GM23338 (cell line): ENCODE data around the gene PRKAA1. TPM values are rescaled to one million over a fixed set of nuclear protein-coding genes. Genes with fewer than 3 reads are reported as not detected.

Experiments used
- ATAC-seq: fragments of 200-7000 bp; cut with Tn5 transposase; 3 replicates; pipeline ENCODE4 v1.9.1; 2020
- DNase-seq: peaks from one replicate; pipeline ENCODE4 v3.0.0-alpha.2; 2015; ENCODE audit warnings: low spot score
- H2AFZ ChIP-seq: fragments of 200-600 bp; sonication (generic); 2 replicates; pipeline ENCODE4 v1.8.0; 2016; ENCODE audit warnings: antibody characterized with exemption, mild to moderate bottlenecking, moderate library complexity
- H3F3A ChIP-seq: fragments of 200-600 bp; sonication (generic); replicated peaks from 2 replicates; pipeline ENCODE4 v1.8.0; 2017; ENCODE audit warnings: antibody characterized with exemption, mixed run types, low read depth
- H3K27ac ChIP-seq: fragments of 200-600 bp; sonication (generic); 2 replicates; pipeline ENCODE4 v1.6.1; 2016; ENCODE audit warnings: low read depth
- H3K27me3 ChIP-seq: fragments of 200-600 bp; sonication (generic); 2 replicates; pipeline ENCODE4 v1.8.0; 2016; ENCODE audit warnings: mild to moderate bottlenecking, mixed run types, moderate library complexity; ENCODE audit not compliant: insufficient read depth
- H3K36me3 ChIP-seq: fragments of 200-600 bp; sonication (generic); 2 replicates; pipeline ENCODE4 v1.8.0; 2016; ENCODE audit warnings: mild to moderate bottlenecking; ENCODE audit not compliant: insufficient read depth
- H3K4me1 ChIP-seq: fragments of 200-600 bp; sonication (generic); 2 replicates; pipeline ENCODE4 v1.8.0; 2016; ENCODE audit warnings: mild to moderate bottlenecking, moderate library complexity; ENCODE audit not compliant: insufficient read depth
- H3K4me2 ChIP-seq: fragments of 200-600 bp; sonication (generic); 2 replicates; pipeline ENCODE4 v1.7.1; 2017; ENCODE audit warnings: mixed run types
- H3K4me3 ChIP-seq: fragments of 200-600 bp; sonication (generic); 2 replicates; pipeline ENCODE4 v1.6.1; 2016; ENCODE audit warnings: mixed run types
- H3K79me2 ChIP-seq: fragments of 200-600 bp; sonication (generic); replicated peaks from 2 replicates; pipeline ENCODE4 v1.8.0; 2017; ENCODE audit warnings: mild to moderate bottlenecking; ENCODE audit not compliant: insufficient read depth
- H3K9me2 ChIP-seq: fragments of 200-600 bp; sonication (generic); 2 replicates; pipeline ENCODE4 v1.8.0; 2017; ENCODE audit not compliant: insufficient read depth
- H4K20me1 ChIP-seq: fragments of 200-600 bp; sonication (generic); replicated peaks from 2 replicates; pipeline ENCODE4 v1.8.0; 2017; ENCODE audit warnings: mild to moderate bottlenecking; ENCODE audit not compliant: insufficient read depth
- H3K27ac Mint-ChIP-seq: 2 replicates; pipeline ENCODE4 v1.8.0; 2020; ENCODE audit warnings: inconsistent platforms, mild to moderate bottlenecking, moderate library complexity, mixed read lengths
- H3K27me3 Mint-ChIP-seq: 3 replicates; pipeline ENCODE4 v1.8.0; 2022; ENCODE audit warnings: low read depth, mild to moderate bottlenecking, moderate library complexity, mixed read lengths, inconsistent platforms; ENCODE audit not compliant: insufficient read depth, poor library complexity
- H3K36me3 Mint-ChIP-seq: 3 replicates; pipeline ENCODE4 v1.8.0; 2021; ENCODE audit warnings: low read depth, mild to moderate bottlenecking, inconsistent platforms, moderate library complexity, mixed read lengths
- H3K4me1 Mint-ChIP-seq: 3 replicates; pipeline ENCODE4 v1.8.0; 2020; ENCODE audit warnings: mild to moderate bottlenecking, inconsistent platforms, mixed read lengths
- H3K4me3 Mint-ChIP-seq: 3 replicates; pipeline ENCODE4 v1.8.0; 2021; ENCODE audit warnings: moderate library complexity, mild to moderate bottlenecking, inconsistent platforms, mixed read lengths
- H3K9me3 Mint-ChIP-seq: 3 replicates; pipeline ENCODE4 v1.8.0; 2020; ENCODE audit warnings: moderate library complexity, mild to moderate bottlenecking, inconsistent platforms, mixed read lengths
- CREB1 ChIP-seq: fragments of 250-450 bp; sonication (Bioruptor Pico); IDR thresholded peaks from 2 replicates; pipeline ENCODE4 v1.5.0; 2020; ENCODE audit warnings: low read depth, mild to moderate bottlenecking, moderate library complexity
- EZH2 ChIP-seq: fragments of 200-600 bp; sonication (generic); IDR thresholded peaks from one replicate; pipeline ENCODE4 v1.8.0; 2017; ENCODE audit warnings: antibody characterized with exemption, mild to moderate bottlenecking, low read depth; ENCODE audit not compliant: unreplicated experiment
- EZH2phosphoT487 ChIP-seq: fragments of 200-600 bp; sonication (generic); IDR thresholded peaks from one replicate; pipeline ENCODE4 v1.8.1; 2018; ENCODE audit warnings: antibody characterized with exemption; ENCODE audit not compliant: unreplicated experiment
- ZNF114 ChIP-seq: fragments of 250-450 bp; sonication (Bioruptor Pico); IDR thresholded peaks from 2 replicates; pipeline ENCODE4 v1.5.0; 2020; ENCODE audit warnings: mild to moderate bottlenecking, moderate library complexity
- ZNF331 ChIP-seq: fragments of 250-450 bp; sonication (Bioruptor Pico); IDR thresholded peaks from 2 replicates; pipeline ENCODE4 v1.5.0; 2020; ENCODE audit warnings: low read depth, mild to moderate bottlenecking, moderate library complexity
- polyA plus RNA-seq: library from polyadenylated mRNA; unstranded; fragments of >200 nt; fragmentation: Nextera tagmentation; extraction: Ambion mirVana; gene quantifications from 2 replicates; pipeline ENCODE4 v1.2.1, GENCODE V29; 2016
- total RNA-seq: library from RNA; depleted of rRNA; stranded (reverse); fragments of >200 nt; shearing (Covaris generic); gene quantifications from 2 replicates; pipeline ENCODE4 v1.2.3, GENCODE V29; 2014
- TF ChIP-seq, protein P1 (sequence below): fragments of 250-450 bp; sonication (Bioruptor Pico); IDR thresholded peaks from 2 replicates; pipeline ENCODE4 v1.5.0; 2020; ENCODE audit warnings: mild to moderate bottlenecking, moderate library complexity

The PRKAA1 gene
- total and polyA plus RNA-seq, 2 experiments from 2014 or later, result 10.3 to 35.0 TPM

DNA sequence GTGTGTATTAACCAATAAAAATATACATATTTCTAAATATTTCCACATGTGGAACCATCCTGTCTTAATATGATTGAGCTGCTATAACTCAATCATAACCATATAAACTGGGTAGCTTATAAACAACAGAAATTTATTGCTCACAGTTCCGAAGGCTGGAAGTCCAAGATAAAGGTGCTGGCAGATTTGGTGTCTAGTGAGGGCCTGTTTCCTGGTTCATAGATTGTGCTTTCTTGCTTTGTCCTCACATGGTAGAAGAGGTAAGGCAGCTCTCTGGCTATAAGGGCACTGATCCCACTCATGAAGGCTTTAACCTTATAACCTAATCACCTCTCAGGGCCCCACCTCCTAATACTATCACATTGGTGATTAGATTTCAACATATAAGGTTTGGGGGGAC lies 14.0 kb upstream of the PRKAA1 start:
- no peak for DNase-seq
- Mint-ChIP-seq H3K27me3 (peaks cover 2% of the 10 kb centered on the region), H3K27ac (no peak overlapping the region), H3K36me3 (no peaks in the 10 kb centered on the region), H3K9me3 (no peaks in the 10 kb centered on the region), H3K4me1 (peaks cover 11% of the 10 kb centered on the region; the same call in 2 of the 3 replicates), H3K4me3 (no peak overlapping the region)
- Histone ChIP-seq H2AFZ (no peak overlapping the region), H3K4me3 (no peak overlapping the region), H3F3A (no peaks in the 10 kb centered on the region), H3K4me1 (peaks cover 4% of the 10 kb centered on the region; the same call in 1 of the 2 replicates), H3K27ac (no peak overlapping the region), H3K4me2 (no peak overlapping the region), H3K9me2 (no peaks in the 10 kb centered on the region), H3K36me3 (no peaks in the 10 kb centered on the region), H3K27me3 (no peaks in the 10 kb centered on the region), H3K79me2 (no peaks in the 10 kb centered on the region), H4K20me1 (no peaks in the 10 kb centered on the region)
- ATAC-seq, result no peak
- TF ChIP-seq CREB1 (CRISPR knock-in tag), result no peak
- TF ChIP-seq, protein P1, sequence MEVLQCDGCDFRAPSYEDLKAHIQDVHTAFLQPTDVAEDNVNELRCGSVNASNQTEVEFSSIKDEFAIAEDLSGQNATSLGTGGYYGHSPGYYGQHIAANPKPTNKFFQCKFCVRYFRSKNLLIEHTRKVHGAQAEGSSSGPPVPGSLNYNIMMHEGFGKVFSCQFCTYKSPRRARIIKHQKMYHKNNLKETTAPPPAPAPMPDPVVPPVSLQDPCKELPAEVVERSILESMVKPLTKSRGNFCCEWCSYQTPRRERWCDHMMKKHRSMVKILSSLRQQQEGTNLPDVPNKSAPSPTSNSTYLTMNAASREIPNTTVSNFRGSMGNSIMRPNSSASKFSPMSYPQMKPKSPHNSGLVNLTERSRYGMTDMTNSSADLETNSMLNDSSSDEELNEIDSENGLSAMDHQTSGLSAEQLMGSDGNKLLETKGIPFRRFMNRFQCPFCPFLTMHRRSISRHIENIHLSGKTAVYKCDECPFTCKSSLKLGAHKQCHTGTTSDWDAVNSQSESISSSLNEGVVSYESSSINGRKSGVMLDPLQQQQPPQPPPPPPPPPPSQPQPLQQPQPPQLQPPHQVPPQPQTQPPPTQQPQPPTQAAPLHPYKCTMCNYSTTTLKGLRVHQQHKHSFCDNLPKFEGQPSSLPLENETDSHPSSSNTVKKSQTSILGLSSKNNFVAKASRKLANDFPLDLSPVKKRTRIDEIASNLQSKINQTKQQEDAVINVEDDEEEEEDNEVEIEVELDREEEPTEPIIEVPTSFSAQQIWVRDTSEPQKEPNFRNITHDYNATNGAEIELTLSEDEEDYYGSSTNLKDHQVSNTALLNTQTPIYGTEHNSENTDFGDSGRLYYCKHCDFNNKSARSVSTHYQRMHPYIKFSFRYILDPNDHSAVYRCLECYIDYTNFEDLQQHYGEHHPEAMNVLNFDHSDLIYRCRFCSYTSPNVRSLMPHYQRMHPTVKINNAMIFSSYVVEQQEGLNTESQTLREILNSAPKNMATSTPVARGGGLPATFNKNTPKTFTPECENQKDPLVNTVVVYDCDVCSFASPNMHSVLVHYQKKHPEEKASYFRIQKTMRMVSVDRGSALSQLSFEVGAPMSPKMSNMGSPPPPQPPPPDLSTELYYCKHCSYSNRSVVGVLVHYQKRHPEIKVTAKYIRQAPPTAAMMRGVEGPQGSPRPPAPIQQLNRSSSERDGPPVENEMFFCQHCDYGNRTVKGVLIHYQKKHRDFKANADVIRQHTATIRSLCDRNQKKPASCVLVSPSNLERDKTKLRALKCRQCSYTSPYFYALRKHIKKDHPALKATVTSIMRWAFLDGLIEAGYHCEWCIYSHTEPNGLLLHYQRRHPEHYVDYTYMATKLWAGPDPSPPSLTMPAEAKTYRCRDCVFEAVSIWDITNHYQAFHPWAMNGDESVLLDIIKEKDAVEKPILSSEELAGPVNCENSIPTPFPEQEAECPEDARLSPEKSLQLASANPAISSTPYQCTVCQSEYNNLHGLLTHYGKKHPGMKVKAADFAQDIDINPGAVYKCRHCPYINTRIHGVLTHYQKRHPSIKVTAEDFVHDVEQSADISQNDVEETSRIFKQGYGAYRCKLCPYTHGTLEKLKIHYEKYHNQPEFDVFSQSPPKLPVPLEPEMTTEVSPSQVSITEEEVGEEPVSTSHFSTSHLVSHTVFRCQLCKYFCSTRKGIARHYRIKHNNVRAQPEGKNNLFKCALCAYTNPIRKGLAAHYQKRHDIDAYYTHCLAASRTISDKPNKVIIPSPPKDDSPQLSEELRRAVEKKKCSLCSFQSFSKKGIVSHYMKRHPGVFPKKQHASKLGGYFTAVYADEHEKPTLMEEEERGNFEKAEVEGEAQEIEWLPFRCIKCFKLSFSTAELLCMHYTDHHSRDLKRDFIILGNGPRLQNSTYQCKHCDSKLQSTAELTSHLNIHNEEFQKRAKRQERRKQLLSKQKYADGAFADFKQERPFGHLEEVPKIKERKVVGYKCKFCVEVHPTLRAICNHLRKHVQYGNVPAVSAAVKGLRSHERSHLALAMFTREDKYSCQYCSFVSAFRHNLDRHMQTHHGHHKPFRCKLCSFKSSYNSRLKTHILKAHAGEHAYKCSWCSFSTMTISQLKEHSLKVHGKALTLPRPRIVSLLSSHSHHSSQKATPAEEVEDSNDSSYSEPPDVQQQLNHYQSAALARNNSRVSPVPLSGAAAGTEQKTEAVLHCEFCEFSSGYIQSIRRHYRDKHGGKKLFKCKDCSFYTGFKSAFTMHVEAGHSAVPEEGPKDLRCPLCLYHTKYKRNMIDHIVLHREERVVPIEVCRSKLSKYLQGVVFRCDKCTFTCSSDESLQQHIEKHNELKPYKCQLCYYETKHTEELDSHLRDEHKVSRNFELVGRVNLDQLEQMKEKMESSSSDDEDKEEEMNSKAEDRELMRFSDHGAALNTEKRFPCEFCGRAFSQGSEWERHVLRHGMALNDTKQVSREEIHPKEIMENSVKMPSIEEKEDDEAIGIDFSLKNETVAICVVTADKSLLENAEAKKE (CRISPR knock-in tag), result no peak
- no peak for TF ChIP-seq ZNF114 (CRISPR knock-in tag)
- no peak for TF ChIP-seq EZH2phosphoT487
- TF ChIP-seq ZNF331 (CRISPR knock-in tag), result no peak
- no peak for TF ChIP-seq EZH2
